HepG2 (cell line): ENCODE measurements around the gene TIGD6. TPM values are rescaled to one million over a fixed set of nuclear protein-coding genes. Genes with fewer than 3 reads are reported as not detected.

Experiments
- ATAC-seq: fragments of 200-7000 bp; cut with Tn5 transposase; 3 replicates; pipeline ENCODE4 v1.9.1; 2020; ENCODE audit warnings: mild to moderate bottlenecking, moderate library complexity
- BruUV-seq: library from RNA; stranded (reverse); fragments of 400-500 nt; replicated peaks from 2 replicates; lab custom pipeline; 2021; lab: Mats Ljungman, UMichigan
- CTCF ChIA-PET: fragments of 300-600 bp; formaldehyde crosslinking; extraction: SDS; loops from one replicate; lab custom pipeline; 2021; ENCODE audit warnings: low total read pairs, inconsistent platforms, low intra/inter-chr PET ratio; lab: Yijun Ruan, JAX
- POLR2A ChIA-PET: fragments of 350-600 bp; sonication (Branson Sonifier 250); formaldehyde crosslinking; loops from one replicate; lab custom pipeline; 2020; ENCODE audit warnings: antibody characterized with exemption, inconsistent platforms; lab: Yijun Ruan, JAX
- DNase-seq: peaks from one replicate; pipeline ENCODE4 v3.0.0-alpha.2; 2015; ENCODE audit warnings: low spot score
- FAIRE-seq: peaks from 3 replicates; lab custom pipeline; 2011; peaks lifted over from hg19 to GRCh38; lab: Jason Lieb, UNC
- H2AFZ ChIP-seq: one replicate; pipeline ENCODE4 v1.6.1; 2011; ENCODE audit warnings: low read length, inconsistent platforms
- H3K27ac ChIP-seq: fragments of 300-600 bp; 3 replicates; pipeline ENCODE4 v1.8.0; 2011; ENCODE audit warnings: mixed run types, mild to moderate bottlenecking, mixed read lengths, low read length, inconsistent platforms; ENCODE audit not compliant: insufficient read depth; ENCODE audit errors: extremely low read length
- H3K27me3 ChIP-seq, 2 experiments: fragments of 200-600 bp in 1 of 2; 2 replicates in 1 of 2; 3 replicates in 1 of 2; pipeline versions ENCODE4 v1.6.0 to v1.8.0; 2011; ENCODE audit warnings: low read length in 2 of 2, mild to moderate bottlenecking in 2 of 2, moderate library complexity in 2 of 2, inconsistent platforms in 1 of 2; ENCODE audit not compliant: insufficient read depth in 2 of 2, control insufficient read depth in 1 of 2
- H3K36me3 ChIP-seq, 2 experiments: fragments of 200-600 bp in 1 of 2; replicated peaks in 1 of 2; 2 replicates in 1 of 2; 3 replicates in 1 of 2; pipeline versions ENCODE4 v1.5.1 to v1.8.0; 2011; ENCODE audit warnings: low read length in 2 of 2, inconsistent platforms in 1 of 2; ENCODE audit not compliant: insufficient read depth in 2 of 2, control insufficient read depth in 1 of 2
- H3K4me1 ChIP-seq: 2 replicates; pipeline ENCODE4 v1.5.1; 2012; ENCODE audit warnings: low read length, inconsistent platforms; ENCODE audit not compliant: insufficient read depth
- H3K4me2 ChIP-seq: 2 replicates; pipeline ENCODE4 v1.6.0; 2011; ENCODE audit warnings: low read depth, low read length, inconsistent platforms
- H3K4me3 ChIP-seq, 3 experiments: fragments of 200-600 bp in 1 of 3; sonication (generic), shearing (Covaris generic) in 1 of 3; replicated peaks in 1 of 3; 2 replicates each; pipeline ENCODE4 v1.5.1; 2011 to 2016; ENCODE audit warnings: low read length in 3 of 3, inconsistent platforms in 2 of 3, low read depth in 2 of 3, mild to moderate bottlenecking in 2 of 3, control low read depth in 1 of 3, mixed read lengths in 1 of 3; ENCODE audit not compliant: insufficient read depth in 1 of 3
- H3K79me2 ChIP-seq: one replicate; pipeline ENCODE4 v1.6.1; 2011; ENCODE audit warnings: low read length, inconsistent platforms; ENCODE audit not compliant: insufficient read depth
- H3K9ac ChIP-seq: 2 replicates; pipeline ENCODE4 v1.6.0; 2011; ENCODE audit warnings: mild to moderate bottlenecking, low read depth, low read length, inconsistent platforms; ENCODE audit not compliant: insufficient read depth
- H3K9me3 ChIP-seq: 2 replicates; pipeline ENCODE4 v1.5.1; 2012; ENCODE audit warnings: mild to moderate bottlenecking, low read length
- H4K20me1 ChIP-seq: 2 replicates; pipeline ENCODE4 v1.6.0; 2011; ENCODE audit warnings: inconsistent platforms, mild to moderate bottlenecking, low read length, moderate library complexity; ENCODE audit not compliant: insufficient read depth
- AHR ChIP-seq: IDR thresholded peaks from 2 replicates; pipeline ENCODE4 v1.6.1; 2018; ENCODE audit warnings: missing genetic modification reagents, missing compliant biosample characterization
- CEBPG ChIP-seq: IDR thresholded peaks from 2 replicates; pipeline ENCODE4 v1.6.1; 2016
- ELK4 ChIP-seq: sonication (generic); formaldehyde crosslinking; IDR thresholded peaks from 2 replicates; pipeline ENCODE4 v1.9.0; 2021; ENCODE audit warnings: missing genetic modification reagents, borderline replicate concordance
- HDAC6 ChIP-seq: fragments of 200-600 bp; sonication (generic); IDR thresholded peaks from 2 replicates; pipeline ENCODE4 v1.7.0; 2017; ENCODE audit warnings: mild to moderate bottlenecking, antibody characterized with exemption, low read length, low read depth
- JDP2 ChIP-seq: sonication (generic); formaldehyde crosslinking; IDR thresholded peaks from 2 replicates; pipeline ENCODE4 v1.8.1; 2022; ENCODE audit warnings: missing genetic modification reagents, borderline replicate concordance
- RERE ChIP-seq: IDR thresholded peaks from 2 replicates; pipeline ENCODE4 v1.6.1; 2016; ENCODE audit warnings: low read depth, missing genetic modification reagents, missing compliant biosample characterization
- SIX4 ChIP-seq: sonication (generic); formaldehyde crosslinking; IDR thresholded peaks from 2 replicates; pipeline ENCODE4 v1.4.0; 2020; ENCODE audit warnings: missing genetic modification reagents
- TFDP1 ChIP-seq: IDR thresholded peaks from 2 replicates; pipeline ENCODE4 v1.6.1; 2016; ENCODE audit warnings: missing compliant biosample characterization, missing genetic modification reagents, borderline replicate concordance
- THAP8 ChIP-seq: sonication (generic); formaldehyde crosslinking; IDR thresholded peaks from 2 replicates; pipeline ENCODE4 v1.5.1; 2020; ENCODE audit warnings: missing genetic modification reagents, mild to moderate bottlenecking, borderline replicate concordance
- ZFP1 ChIP-seq: IDR thresholded peaks from 2 replicates; pipeline ENCODE4 v1.6.1; 2016
- ZFP37 ChIP-seq: sonication (generic); formaldehyde crosslinking; IDR thresholded peaks from 2 replicates; pipeline ENCODE4 v1.4.0; 2020; ENCODE audit warnings: missing genetic modification reagents, borderline replicate concordance
- ZNF362 ChIP-seq: sonication (generic); formaldehyde crosslinking; IDR thresholded peaks from 2 replicates; pipeline ENCODE4 v1.4.0; 2020; ENCODE audit warnings: missing genetic modification reagents, mild to moderate bottlenecking, borderline replicate concordance
- ZNF605 ChIP-seq: sonication (generic); formaldehyde crosslinking; IDR thresholded peaks from 2 replicates; pipeline ENCODE4 v1.8.0; 2022; ENCODE audit warnings: mild to moderate bottlenecking, missing genetic modification reagents
- ZUFSP ChIP-seq: sonication (generic); formaldehyde crosslinking; IDR thresholded peaks from 2 replicates; pipeline ENCODE4 v1.9.0; 2021; ENCODE audit warnings: missing genetic modification reagents, mild to moderate bottlenecking, borderline replicate concordance
- WGBS: methylation state at CpG from one replicate; pipeline ENCODE4 v1.1.6; 2017; ENCODE audit warnings: low lambda C conversion rate; 5-methylcytosine and 5-hydroxymethylcytosine counted together
- in situ Hi-C: cut with HindIII; loops from 2 replicates; pipeline ENCODE4 v1.10.0; 2017; ENCODE audit warnings: low pct_unique_long_range_greater_than_20kb; ENCODE audit not compliant: extremely low pct_ligation_motif_present
- intact Hi-C: fragments of 100-400 bp; cut with micrococcal nuclease; formaldehyde crosslinking; loops from one replicate; pipeline ENCODE4 v1.10.0; 2022; ENCODE audit not compliant: unreplicated experiment
- polyA plus RNA-seq, 8 experiments: library from polyadenylated mRNA; depleted of rRNA in 3 of 8; stranded (reverse) in 7 of 8; unstranded in 1 of 8; fragments of >200 nt; fragmentation: Illumina TruSeq in 4 of 8; extraction: Trizol in 4 of 8; gene quantifications; 2 replicates each; pipeline versions ENCODE4 v1.2.1 to v1.2.3, GENCODE V29; 2011 to 2016; ENCODE audit warnings: low read depth in 4 of 8, missing spikeins in 1 of 8, mixed read lengths in 1 of 8; ENCODE audit not compliant: insufficient read depth in 1 of 8
- total RNA-seq, 5 experiments: library from RNA; depleted of rRNA; stranded (reverse); fragments of >200 nt; fragmentation: Illumina TruSeq; extraction: Trizol; gene quantifications; 2 replicates each; pipeline ENCODE4 v1.2.3, GENCODE V29; 2016; ENCODE audit warnings: low read depth in 1 of 5

The TIGD6 gene
- total and polyA plus RNA-seq, 2 of the 13 experiments (the other 11 are each of a cell fraction or from before 2014, with no cell fraction given): 2.1 to 2.9 TPM

- no peak for DNase-seq
- FAIRE-seq: no peak
- BruUV-seq: no TSS peak
- H3K36me3 ChIP-seq: peaks cover 37 to 94% of the 10 kb centered on the region in 2 experiments
- no peaks in the 10 kb centered on the region for H3K4me1 ChIP-seq
- H3K4me2 ChIP-seq: no peak overlapping the region
- no peak overlapping the region for H2AFZ ChIP-seq
- CTCF ChIA-PET: no interaction called here
- in situ Hi-C loops (no loop called here), intact Hi-C loops (no loop called here)
- no peak for ATAC-seq
- H3K27me3 ChIP-seq: no peaks in the 10 kb centered on the region
- POLR2A ChIA-PET: interaction anchor here (1.1 kb wide), 1 partner anchor 10 kb away, joined by 7 read pairs; no protein-coding TSS in a partner anchor
- H3K9ac ChIP-seq: no peak overlapping the region
- H3K27ac ChIP-seq: no peak overlapping the region
- no peaks in the 10 kb centered on the region for H4K20me1 ChIP-seq
- no peaks in the 10 kb centered on the region for H3K79me2 ChIP-seq
- no peak overlapping the region for H3K4me3 ChIP-seq
- 96% methylated on average over 9 of the region's 9 CpGs for WGBS
- H3K9me3 ChIP-seq: no peaks in the 10 kb centered on the region
- TF ChIP-seq AHR (CRISPR knock-in tag) (no peak), ZNF605 (CRISPR knock-in tag) (no peak), ZNF362 (CRISPR knock-in tag) (no peak), ZFP1 (no peak), SIX4 (no peak), RERE (CRISPR knock-in tag) (no peak), HDAC6 (no peak), ELK4 (CRISPR knock-in tag) (no peak), JDP2 (CRISPR knock-in tag) (no peak), CEBPG (no peak), TFDP1 (no peak), THAP8 (no peak), ZFP37 (no peak), ZUFSP (no peak)
These were observed 36.1 kb upstream of the TIGD6 start for GRCh38 chr5:150036513-150036912.
